OCI-LY1 (cell line): ENCODE data around the gene SLC25A10.
"Not testable (repeated sequence)": the region's sequence is repeated elsewhere in the genome, so short reads cannot be mapped to it uniquely, and the experiment has no call there.

Source experiments
- H2AFZ ChIP-seq: fragments of 200-600 bp; sonication (generic), shearing (Covaris generic); 2 replicates; pipeline ENCODE4 v1.6.0; 2014; ENCODE audit warnings: antibody characterized with exemption, mild to moderate bottlenecking, low read length
- H3F3A ChIP-seq: fragments of 200-600 bp; sonication (generic), shearing (Covaris generic); 2 replicates; pipeline ENCODE4 v1.6.0; 2014; ENCODE audit warnings: mild to moderate bottlenecking, antibody characterized with exemption, low read length, moderate library complexity; ENCODE audit not compliant: insufficient read depth
- H3K27ac ChIP-seq: fragments of 200-600 bp; sonication (generic); 2 replicates; pipeline ENCODE4 v1.5.1; 2014; ENCODE audit warnings: low read length, mixed run types, mild to moderate bottlenecking, low read depth; ENCODE audit not compliant: poor library complexity, severe bottlenecking
- H3K27me3 ChIP-seq: fragments of 200-600 bp; sonication (generic); 2 replicates; pipeline ENCODE4 v1.6.0; 2014; ENCODE audit warnings: antibody characterized with exemption, mild to moderate bottlenecking, low read length, moderate library complexity; ENCODE audit not compliant: insufficient read depth
- H3K36me3 ChIP-seq: fragments of 200-600 bp; sonication (generic); 2 replicates; pipeline ENCODE4 v1.6.1; 2014; ENCODE audit warnings: mild to moderate bottlenecking, antibody characterized with exemption, low read length, moderate library complexity, mixed read lengths; ENCODE audit not compliant: insufficient read depth
- H3K4me1 ChIP-seq: fragments of 200-600 bp; sonication (generic); 2 replicates; pipeline ENCODE4 v1.5.1; 2014; ENCODE audit warnings: mild to moderate bottlenecking, low read length, moderate library complexity; ENCODE audit not compliant: insufficient read depth, severe bottlenecking
- H3K4me2 ChIP-seq: fragments of 200-600 bp; sonication (generic), shearing (Covaris generic); 2 replicates; pipeline ENCODE4 v1.6.1; 2014; ENCODE audit warnings: low read length
- H3K4me3 ChIP-seq: fragments of 200-600 bp; sonication (generic); 2 replicates; pipeline ENCODE4 v1.5.1; 2014; ENCODE audit warnings: low read length, low read depth, mild to moderate bottlenecking, mixed read lengths; ENCODE audit not compliant: poor library complexity, severe bottlenecking
- H3K79me2 ChIP-seq: fragments of 200-600 bp; shearing (Covaris generic); 2 replicates; pipeline ENCODE4 v1.6.1; 2016; ENCODE audit warnings: mixed run types, low read length, mixed read lengths; ENCODE audit not compliant: insufficient read depth
- H3K9ac ChIP-seq: fragments of 200-600 bp; sonication (generic), shearing (Covaris generic); 2 replicates; pipeline ENCODE4 v1.6.1; 2014; ENCODE audit warnings: mild to moderate bottlenecking, low read length, mixed read lengths
- H3K9me2 ChIP-seq: fragments of 200-600 bp; sonication (generic), shearing (Covaris generic); 2 replicates; pipeline ENCODE4 v1.6.1; 2014; ENCODE audit warnings: low read depth, mild to moderate bottlenecking, low read length, mixed read lengths
- H3K9me3 ChIP-seq: fragments of 200-600 bp; shearing (Covaris generic); 2 replicates; pipeline ENCODE4 v1.6.1; 2014; ENCODE audit warnings: low read length, mixed read lengths
- H4K20me1 ChIP-seq: fragments of 200-600 bp; sonication (generic), shearing (Covaris generic); 2 replicates; pipeline ENCODE4 v1.6.0; 2016; ENCODE audit warnings: mild to moderate bottlenecking, low read length; ENCODE audit not compliant: insufficient read depth
- EZH2 ChIP-seq: fragments of 200-600 bp; sonication (generic), shearing (Covaris generic); IDR thresholded peaks from 2 replicates; pipeline ENCODE4 v1.8.0; 2017; ENCODE audit warnings: borderline replicate concordance, mixed run types, mild to moderate bottlenecking, antibody characterized with exemption, low read length, moderate library complexity, mixed read lengths
- TF ChIP-seq, protein P1 (sequence below): fragments of 200-600 bp; sonication (generic), shearing (Covaris generic); IDR thresholded peaks from 2 replicates; pipeline ENCODE4 v1.5.1; 2017; ENCODE audit warnings: mild to moderate bottlenecking, antibody characterized with exemption, low read length, moderate library complexity, mixed read lengths

The SLC25A10 gene

DNA sequence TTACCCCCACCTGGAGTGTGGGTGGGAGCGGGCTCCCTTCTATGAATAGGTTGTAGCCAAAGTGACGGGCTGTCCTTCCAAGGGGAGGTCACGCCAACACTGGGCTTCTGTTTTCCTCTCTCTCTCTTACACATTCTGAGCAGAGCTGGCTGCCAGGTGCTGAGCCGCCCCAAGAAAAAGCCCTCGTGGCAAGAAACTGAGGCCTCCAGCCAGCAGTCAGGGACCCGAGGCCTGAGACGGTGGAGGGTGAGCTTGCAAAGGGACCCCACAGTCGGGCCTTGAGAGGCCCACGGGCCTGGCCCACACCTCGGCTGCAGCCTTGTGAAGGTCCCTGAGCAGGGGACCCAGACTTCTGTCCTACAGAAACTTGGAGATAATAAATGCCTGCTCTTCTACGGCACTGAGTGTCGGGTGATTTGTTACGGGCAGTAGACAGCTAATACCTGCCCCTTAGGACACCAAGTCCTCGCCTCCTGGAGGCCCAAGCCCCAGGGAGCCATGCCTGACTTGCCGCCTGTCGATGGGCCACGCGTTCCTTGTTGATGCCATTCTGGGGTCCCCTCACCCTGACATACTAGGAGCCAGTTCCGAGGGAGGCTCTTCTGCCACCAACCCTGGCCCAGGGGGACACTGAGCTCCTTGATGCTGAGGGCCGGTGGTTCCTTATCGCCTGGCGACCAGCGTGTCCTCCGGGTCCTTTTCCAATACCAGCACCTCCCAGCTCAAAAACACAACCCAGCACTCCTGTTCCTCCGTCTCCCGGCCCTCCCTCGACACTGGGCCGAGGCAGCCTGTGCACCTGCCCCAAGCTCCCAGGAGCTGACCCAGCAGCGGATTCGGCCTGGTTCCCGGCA, 26.1 kb downstream of the SLC25A10 start:
- H3K79me2 ChIP-seq: no peaks in the 10 kb centered on the region
- H3K36me3 ChIP-seq: no peaks in the 10 kb centered on the region
- no peak for TF ChIP-seq EZH2
- TF ChIP-seq, protein P1, sequence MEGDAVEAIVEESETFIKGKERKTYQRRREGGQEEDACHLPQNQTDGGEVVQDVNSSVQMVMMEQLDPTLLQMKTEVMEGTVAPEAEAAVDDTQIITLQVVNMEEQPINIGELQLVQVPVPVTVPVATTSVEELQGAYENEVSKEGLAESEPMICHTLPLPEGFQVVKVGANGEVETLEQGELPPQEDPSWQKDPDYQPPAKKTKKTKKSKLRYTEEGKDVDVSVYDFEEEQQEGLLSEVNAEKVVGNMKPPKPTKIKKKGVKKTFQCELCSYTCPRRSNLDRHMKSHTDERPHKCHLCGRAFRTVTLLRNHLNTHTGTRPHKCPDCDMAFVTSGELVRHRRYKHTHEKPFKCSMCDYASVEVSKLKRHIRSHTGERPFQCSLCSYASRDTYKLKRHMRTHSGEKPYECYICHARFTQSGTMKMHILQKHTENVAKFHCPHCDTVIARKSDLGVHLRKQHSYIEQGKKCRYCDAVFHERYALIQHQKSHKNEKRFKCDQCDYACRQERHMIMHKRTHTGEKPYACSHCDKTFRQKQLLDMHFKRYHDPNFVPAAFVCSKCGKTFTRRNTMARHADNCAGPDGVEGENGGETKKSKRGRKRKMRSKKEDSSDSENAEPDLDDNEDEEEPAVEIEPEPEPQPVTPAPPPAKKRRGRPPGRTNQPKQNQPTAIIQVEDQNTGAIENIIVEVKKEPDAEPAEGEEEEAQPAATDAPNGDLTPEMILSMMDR: no peak
- H3K4me2 ChIP-seq: no peak overlapping the region
- no peak overlapping the region for H3K9ac ChIP-seq
- no peaks in the 10 kb centered on the region for H3K9me3 ChIP-seq
- no peaks in the 10 kb centered on the region for H3F3A ChIP-seq
- no peak overlapping the region for H3K27ac ChIP-seq
- H3K4me1 ChIP-seq: no peaks in the 10 kb centered on the region
- H3K4me3 ChIP-seq: no peak overlapping the region
- H3K27me3 ChIP-seq: no peaks in the 10 kb centered on the region; the same call in 1 of the 2 replicates
- H3K9me2 ChIP-seq: no peaks in the 10 kb centered on the region
- no peaks in the 10 kb centered on the region for H4K20me1 ChIP-seq
- H2AFZ ChIP-seq: no peak overlapping the region

DNA sequence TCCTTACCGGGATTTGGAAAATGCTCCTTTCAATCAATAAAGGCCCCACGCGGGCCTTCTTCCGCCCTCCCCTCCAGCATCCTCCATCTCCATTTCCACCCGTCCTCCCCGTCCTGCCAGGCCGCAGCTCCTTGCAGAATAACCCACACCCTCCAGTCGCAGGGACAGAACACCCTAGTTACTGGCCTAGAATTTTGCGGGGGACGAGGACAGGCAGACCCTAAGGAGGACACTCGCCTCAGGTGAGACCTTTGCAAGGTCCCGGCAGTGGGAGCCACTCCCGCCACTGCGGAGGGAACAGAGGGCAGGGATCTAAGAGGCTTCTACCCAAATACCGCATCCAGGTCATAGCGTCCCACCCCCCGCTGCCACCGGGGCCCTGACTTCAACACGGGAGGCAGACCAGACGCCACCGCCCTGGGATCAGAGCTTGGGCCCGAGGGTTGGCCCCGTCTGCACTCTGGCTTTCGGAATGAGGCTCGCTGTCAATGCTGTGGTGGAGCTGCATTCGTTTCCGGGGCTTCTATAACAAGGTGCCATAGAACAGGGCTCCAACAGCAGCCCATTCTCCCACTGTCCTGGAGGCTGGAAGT, 26.8 kb downstream of the SLC25A10 start:
- no peaks in the 10 kb centered on the region; the same call in 1 of the 2 replicates for H3K27me3 ChIP-seq

DNA sequence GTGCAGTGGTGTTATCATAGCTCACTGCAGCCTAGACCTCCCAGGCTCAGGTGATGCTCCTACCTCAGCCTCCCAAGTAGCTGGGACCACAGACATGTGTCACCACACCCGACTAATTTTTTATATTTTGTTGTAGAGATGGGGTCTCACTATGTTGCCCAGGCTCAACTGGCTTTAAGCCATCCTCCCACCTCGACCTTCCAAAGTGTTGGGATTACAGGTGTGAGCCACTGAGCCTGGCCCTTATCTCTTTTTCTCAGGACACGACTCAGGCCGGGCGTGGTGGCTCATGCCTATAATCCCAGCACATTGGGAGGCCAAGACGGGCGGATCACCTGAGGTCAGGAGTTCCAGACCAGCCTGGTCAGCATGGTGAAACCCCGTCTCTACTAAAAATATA, 27.5 kb downstream of the SLC25A10 start:
- not testable (repeated sequence) for H3K27ac ChIP-seq, H3K36me3 ChIP-seq, H4K20me1 ChIP-seq

More for the DNA sequence above, 26.8 kb downstream of the SLC25A10 start:
- Histone ChIP-seq H3K4me2 (no peak overlapping the region), H3K79me2 (no peaks in the 10 kb centered on the region), H2AFZ (no peak overlapping the region), H3K27ac (no peak overlapping the region), H4K20me1 (no peaks in the 10 kb centered on the region), H3K36me3 (no peaks in the 10 kb centered on the region), H3K9me3 (no peaks in the 10 kb centered on the region), H3K9me2 (no peaks in the 10 kb centered on the region), H3K4me1 (no peaks in the 10 kb centered on the region), H3K9ac (no peak overlapping the region), H3F3A (no peaks in the 10 kb centered on the region), H3K4me3 (no peak overlapping the region)
- no peak for TF ChIP-seq EZH2
- TF ChIP-seq, protein P1: no peak

More for the DNA sequence above, 27.5 kb downstream of the SLC25A10 start:
- H3K9ac ChIP-seq, H3K4me1 ChIP-seq, H3K9me2 ChIP-seq, H2AFZ ChIP-seq, H3K79me2 ChIP-seq, H3K4me3 ChIP-seq, H3F3A ChIP-seq, H3K27me3 ChIP-seq, H3K9me3 ChIP-seq, H3K4me2 ChIP-seq: not testable (repeated sequence)
